PFSK-1 (cell line): ENCODE data around the gene RPS15.

Source experiments
- FOXP2 ChIP-seq: optimal IDR thresholded peaks from 2 replicates; pipeline ENCODE3; 2011; ENCODE audit warnings: borderline replicate concordance, control low read depth, inconsistent platforms; ENCODE audit not compliant: insufficient read depth; ENCODE audit errors: extremely low read length, extremely low read depth
- POLR2AphosphoS5 ChIP-seq: IDR thresholded peaks from 2 replicates; pipeline ENCODE4 v1.6.1; 2012; ENCODE audit warnings: low read depth, mild to moderate bottlenecking, control low read depth, low read length, moderate library complexity
- REST ChIP-seq, 2 experiments: IDR thresholded peaks; 2 replicates each; pipeline versions ENCODE4 v1.6.1 to v1.8.0; 2011 to 2012; ENCODE audit warnings: low read depth in 2 of 2, low read length in 2 of 2, control low read depth in 1 of 2, inconsistent platforms in 1 of 2, mild to moderate bottlenecking in 1 of 2, moderate library complexity in 1 of 2; ENCODE audit not compliant: insufficient read depth in 1 of 2
- SIN3A ChIP-seq: IDR thresholded peaks from 2 replicates; pipeline ENCODE4 v1.6.1; 2012; ENCODE audit warnings: mild to moderate bottlenecking, low read length, moderate library complexity, borderline replicate concordance; ENCODE audit not compliant: insufficient read depth
- TAF1 ChIP-seq: IDR thresholded peaks from 2 replicates; pipeline ENCODE4 v1.6.1; 2012; ENCODE audit warnings: low read length, control low read depth, borderline replicate concordance; ENCODE audit not compliant: insufficient read depth

The RPS15 gene

GRCh38 chr19:1435378-1435989 is 2.7 kb upstream of the RPS15 start:
- no peak for TF ChIP-seq FOXP2
- no peak for TF ChIP-seq SIN3A
- TF ChIP-seq POLR2AphosphoS5, result no peak
- TF ChIP-seq REST (IDR thresholded peaks at IDR 0.05; ENCODE audit: insufficient read depth in 1 of 2, low read depth in 2 of 2, low read length in 2 of 2), result no peak
- TF ChIP-seq TAF1, result no peak

GRCh38 chr19:1437609-1438008 is 587 bp upstream of the RPS15 start:
- TF ChIP-seq TAF1, result no peak
- no peak for TF ChIP-seq REST (IDR thresholded peaks at IDR 0.05; ENCODE audit: insufficient read depth in 1 of 2, low read depth in 2 of 2, low read length in 2 of 2)
- TF ChIP-seq POLR2AphosphoS5, result no peak
- no peak for TF ChIP-seq FOXP2
- TF ChIP-seq SIN3A, result no peak

- TF ChIP-seq REST (IDR thresholded peaks at IDR 0.05; ENCODE audit: insufficient read depth in 1 of 2, low read depth in 2 of 2, low read length in 2 of 2) (no peak), FOXP2 (no peak), POLR2AphosphoS5 (no peak; the same call in 1 of the 2 replicates), SIN3A (no peak), TAF1 (no peak)
These were observed 748 bp downstream of the RPS15 start for GRCh38 chr19:1438933-1439354.

- TF ChIP-seq POLR2AphosphoS5, result no peak
- TF ChIP-seq REST (IDR thresholded peaks at IDR 0.05; ENCODE audit: insufficient read depth in 1 of 2, low read depth in 2 of 2, low read length in 2 of 2), result no peak
- TF ChIP-seq FOXP2, result no peak
- TF ChIP-seq SIN3A, result no peak
These were observed 2.2 kb downstream of the RPS15 start for GRCh38 chr19:1440418-1440801.
